Peyer's patch (tissue), 4 donors: ENCODE measurements around the gene LRRTM3.

ENCODE experiments used
- POLR2A ChIP-seq, 2 donors: fragments of 450-650 bp; IDR thresholded peaks; one replicate each; pipeline ENCODE4 v1.5.1; 2017; ENCODE audit warnings: antibody characterized with exemption in 2 of 2, mild to moderate bottlenecking in 2 of 2, moderate library complexity in 2 of 2
- TF ChIP-seq, protein P1 (sequence below), 6 experiments: fragments of 450-650 bp in 4 of 6; fragments of 200-600 bp in 2 of 6; sonication (generic) in 1 of 6; IDR thresholded peaks; one replicate each; pipeline ENCODE4 v1.5.1; 2017 to 2019; ENCODE audit warnings: antibody characterized with exemption in 6 of 6, mild to moderate bottlenecking in 3 of 6, moderate library complexity in 1 of 6

DNA sequence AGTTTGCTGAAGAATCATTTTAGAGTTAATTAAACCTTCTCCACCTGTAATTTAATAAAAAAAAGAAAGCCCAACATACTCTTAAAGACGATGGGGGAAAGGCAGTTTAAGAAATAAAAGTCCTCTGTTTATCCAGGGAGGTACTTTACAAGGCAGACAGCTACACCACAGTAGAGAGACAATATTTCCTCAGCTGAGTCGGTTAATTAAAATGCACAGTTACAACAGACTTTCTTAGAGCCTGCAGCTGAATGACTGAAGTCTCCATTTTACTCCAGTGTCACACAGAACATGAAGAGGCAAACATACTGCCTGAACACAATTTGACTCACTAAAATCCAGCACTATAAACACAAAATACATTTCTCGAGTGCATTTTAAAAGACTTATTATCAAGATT, 15.1 kb downstream of the LRRTM3 start:
- TF ChIP-seq, protein P1, sequence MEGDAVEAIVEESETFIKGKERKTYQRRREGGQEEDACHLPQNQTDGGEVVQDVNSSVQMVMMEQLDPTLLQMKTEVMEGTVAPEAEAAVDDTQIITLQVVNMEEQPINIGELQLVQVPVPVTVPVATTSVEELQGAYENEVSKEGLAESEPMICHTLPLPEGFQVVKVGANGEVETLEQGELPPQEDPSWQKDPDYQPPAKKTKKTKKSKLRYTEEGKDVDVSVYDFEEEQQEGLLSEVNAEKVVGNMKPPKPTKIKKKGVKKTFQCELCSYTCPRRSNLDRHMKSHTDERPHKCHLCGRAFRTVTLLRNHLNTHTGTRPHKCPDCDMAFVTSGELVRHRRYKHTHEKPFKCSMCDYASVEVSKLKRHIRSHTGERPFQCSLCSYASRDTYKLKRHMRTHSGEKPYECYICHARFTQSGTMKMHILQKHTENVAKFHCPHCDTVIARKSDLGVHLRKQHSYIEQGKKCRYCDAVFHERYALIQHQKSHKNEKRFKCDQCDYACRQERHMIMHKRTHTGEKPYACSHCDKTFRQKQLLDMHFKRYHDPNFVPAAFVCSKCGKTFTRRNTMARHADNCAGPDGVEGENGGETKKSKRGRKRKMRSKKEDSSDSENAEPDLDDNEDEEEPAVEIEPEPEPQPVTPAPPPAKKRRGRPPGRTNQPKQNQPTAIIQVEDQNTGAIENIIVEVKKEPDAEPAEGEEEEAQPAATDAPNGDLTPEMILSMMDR (IDR thresholded peaks at IDR 0.05), result no peak
- TF ChIP-seq POLR2A (IDR thresholded peaks at IDR 0.05), result no peak
